GM15510 (cell line): ENCODE data around the gene SDC1.

Experiments used
- POLR2A ChIP-seq: IDR thresholded peaks from 3 replicates; pipeline ENCODE4 v1.6.1; 2011; ENCODE audit warnings: borderline replicate concordance; ENCODE audit not compliant: insufficient read length; ENCODE audit errors: extremely low read depth

The SDC1 gene

DNA sequence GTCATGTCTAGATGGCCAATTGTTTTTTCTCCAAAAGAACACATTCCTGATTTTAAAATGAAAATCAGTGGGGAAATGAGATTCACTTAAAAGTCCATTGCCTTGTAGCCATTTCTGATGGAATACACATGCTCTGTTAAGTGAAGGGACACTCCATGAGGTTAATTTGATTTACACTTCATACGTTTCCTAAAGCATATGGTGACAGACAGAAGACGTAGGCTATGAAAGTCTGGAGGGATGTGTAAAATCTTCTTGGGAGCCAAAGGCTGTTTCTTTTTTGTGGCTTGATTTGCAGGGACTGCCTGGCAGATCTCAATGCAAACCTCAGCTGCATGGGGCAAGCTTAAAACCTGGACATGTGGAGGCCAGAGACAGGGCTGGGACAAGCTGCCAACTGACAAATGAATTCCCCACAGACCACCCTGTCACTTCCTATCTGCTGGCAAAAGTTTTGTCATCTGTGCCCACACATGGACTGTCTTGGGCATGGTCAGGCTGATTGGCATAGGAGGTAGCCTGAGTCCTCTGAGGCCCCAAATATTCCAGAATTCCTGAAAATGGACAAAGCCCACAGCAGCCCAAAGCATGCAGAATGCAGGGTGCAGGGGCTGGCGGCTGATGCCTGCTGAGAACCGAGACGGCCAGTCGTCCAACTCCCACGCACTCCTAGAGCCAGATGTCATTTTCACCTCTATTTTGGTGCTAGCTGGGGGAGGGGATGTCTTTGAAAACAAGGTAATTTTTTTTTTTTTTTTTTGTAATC is 73.9 kb downstream of the SDC1 start:
- TF ChIP-seq POLR2A = no peak
